H1 (cell line): Measurements from ENCODE around the gene C2orf80. TPM values are rescaled to one million over a fixed set of nuclear protein-coding genes. Genes with fewer than 3 reads are reported as not detected.

Experiments used
- CTCF ChIA-PET: fragments of 300-600 bp; sonication (Branson Sonifier 250); formaldehyde crosslinking; loops from one replicate; lab custom pipeline; 2021; ENCODE audit not compliant: partially characterized antibody; lab: Charles Lee
- POLR2A ChIA-PET: fragments of 300-600 bp; sonication (Branson Sonifier 250); formaldehyde crosslinking; loops from one replicate; lab custom pipeline; 2021; ENCODE audit warnings: inconsistent platforms; ENCODE audit not compliant: partially characterized antibody; lab: Charles Lee
- DNase-seq, 2 experiments: peaks; one replicate each; pipeline versions ENCODE4 v3.0.0 to v3.0.0-alpha.2; 2010 to 2022; ENCODE audit warnings: low spot score in 2 of 2, low read depth in 1 of 2, mixed read lengths in 1 of 2
- FAIRE-seq: peaks from 2 replicates; lab custom pipeline; 2011; peaks lifted over from hg19 to GRCh38; lab: Jason Lieb, UNC
- H2AFZ ChIP-seq: 2 replicates; pipeline ENCODE4 v1.8.1; 2012; ENCODE audit warnings: low read length, inconsistent platforms
- H2AK5ac ChIP-seq: 2 replicates; pipeline ENCODE4 v1.6.1; 2013; ENCODE audit warnings: low read depth, low read length
- H2BK120ac ChIP-seq: replicated peaks from 2 replicates; pipeline ENCODE3; 2013; ENCODE audit warnings: low read depth, low read length, inconsistent platforms
- H2BK12ac ChIP-seq: 2 replicates; pipeline ENCODE4 v1.6.1; 2013; ENCODE audit warnings: low read depth, low read length
- H2BK15ac ChIP-seq: 2 replicates; pipeline ENCODE4 v1.6.1; 2013; ENCODE audit warnings: low read length
- H2BK20ac ChIP-seq: 2 replicates; pipeline ENCODE4 v1.6.1; 2013; ENCODE audit warnings: low read length
- H2BK5ac ChIP-seq: 2 replicates; pipeline ENCODE4 v1.6.1; 2013; ENCODE audit warnings: low read depth, low read length
- H3K14ac ChIP-seq: 2 replicates; pipeline ENCODE4 v1.6.1; 2013; ENCODE audit warnings: inconsistent platforms; ENCODE audit not compliant: insufficient read length
- H3K18ac ChIP-seq: 2 replicates; pipeline ENCODE4 v1.6.1; 2013; ENCODE audit warnings: low read length; ENCODE audit errors: extremely low read depth
- H3K23ac ChIP-seq: 2 replicates; pipeline ENCODE4 v1.6.1; 2013; ENCODE audit warnings: inconsistent platforms; ENCODE audit not compliant: insufficient read length
- H3K23me2 ChIP-seq: 2 replicates; pipeline ENCODE4 v1.6.1; 2013; ENCODE audit warnings: low read depth, low read length
- H3K27ac ChIP-seq: 2 replicates; pipeline ENCODE4 v1.6.1; 2011; ENCODE audit warnings: low read depth, low read length, inconsistent platforms
- H3K27me3 ChIP-seq, 4 experiments: replicated peaks in 1 of 4; 1 replicate in 1 of 4; 2 replicates in 3 of 4; pipeline versions ENCODE4 v1.6.1 to v1.8.1; 2011 to 2013; ENCODE audit warnings: low read length in 3 of 4, mild to moderate bottlenecking in 3 of 4, inconsistent platforms in 2 of 4, mixed read lengths in 2 of 4, moderate library complexity in 1 of 4; ENCODE audit not compliant: control insufficient read depth in 3 of 4, insufficient read depth in 3 of 4; ENCODE audit errors: extremely low read depth in 1 of 4
- H3K36me3 ChIP-seq, 4 experiments: 2 replicates each; pipeline versions ENCODE4 v1.6.1 to v1.8.1; 2011 to 2013; ENCODE audit warnings: mild to moderate bottlenecking in 4 of 4, low read length in 3 of 4, moderate library complexity in 2 of 4, control low read depth in 1 of 4, inconsistent platforms in 1 of 4; ENCODE audit not compliant: insufficient read depth in 4 of 4, control insufficient read depth in 2 of 4
- H3K4ac ChIP-seq: replicated peaks from 2 replicates; pipeline ENCODE3; 2013; ENCODE audit warnings: low read length, low read depth, mixed read lengths, inconsistent platforms; ENCODE audit not compliant: insufficient read length
- H3K4me1 ChIP-seq, 4 experiments: replicated peaks in 1 of 4; 1 replicate in 1 of 4; 2 replicates in 3 of 4; pipeline versions ENCODE4 v1.6.1 to v1.8.1; 2011 to 2013; ENCODE audit warnings: low read length in 3 of 4, inconsistent platforms in 2 of 4, mixed read lengths in 1 of 4; ENCODE audit not compliant: insufficient read depth in 4 of 4, control insufficient read depth in 3 of 4
- H3K4me2 ChIP-seq, 2 experiments: 2 replicates each; pipeline versions ENCODE4 v1.6.1 to v1.8.1; 2011 to 2013; ENCODE audit warnings: low read depth in 2 of 2, low read length in 2 of 2, control low read depth in 1 of 2, inconsistent platforms in 1 of 2, mild to moderate bottlenecking in 1 of 2; ENCODE audit not compliant: insufficient read depth in 1 of 2
- H3K4me3 ChIP-seq, 4 experiments: fragments of 200-600, 300-600 bp in 1 of 4; sonication (generic), shearing (Covaris generic), sonication (Bioruptor Twin) in 1 of 4; 2 replicates each; pipeline versions ENCODE4 v1.5.1 to v1.8.1; 2011 to 2016; ENCODE audit warnings: low read length in 4 of 4, low read depth in 3 of 4, control low read depth in 2 of 4, inconsistent platforms in 2 of 4, mild to moderate bottlenecking in 2 of 4, mixed read lengths in 1 of 4, moderate library complexity in 1 of 4; ENCODE audit not compliant: insufficient read depth in 2 of 4; ENCODE audit errors: extremely low read depth in 1 of 4
- H3K56ac ChIP-seq: replicated peaks from 2 replicates; pipeline ENCODE3; 2013; ENCODE audit warnings: low read depth, mild to moderate bottlenecking, mixed read lengths, low read length, inconsistent platforms; ENCODE audit not compliant: insufficient read length
- H3K79me1 ChIP-seq: 2 replicates; pipeline ENCODE4 v1.6.1; 2013; ENCODE audit warnings: low read depth, low read length, control low read depth
- H3K79me2 ChIP-seq, 2 experiments: 2 replicates each; pipeline versions ENCODE4 v1.6.1 to v1.8.1; 2012 to 2013; ENCODE audit warnings: low read length in 2 of 2, mild to moderate bottlenecking in 2 of 2, inconsistent platforms in 1 of 2; ENCODE audit not compliant: insufficient read depth in 2 of 2, control insufficient read depth in 1 of 2
- H3K9ac ChIP-seq, 4 experiments: replicated peaks in 1 of 4; 1 replicate in 1 of 4; 2 replicates in 3 of 4; pipeline versions ENCODE4 v1.6.1 to v1.8.1; 2011 to 2013; ENCODE audit warnings: low read depth in 3 of 4, low read length in 3 of 4, control low read depth in 2 of 4, mild to moderate bottlenecking in 2 of 4, moderate library complexity in 2 of 4, inconsistent platforms in 1 of 4; ENCODE audit errors: extremely low read depth in 1 of 4
- H3K9me3 ChIP-seq, 2 experiments: 2 replicates each; pipeline versions ENCODE4 v1.6.1 to v1.8.1; 2012 to 2013; ENCODE audit warnings: mild to moderate bottlenecking in 2 of 2, moderate library complexity in 2 of 2, control low read depth in 1 of 2, inconsistent platforms in 1 of 2, low read depth in 1 of 2, low read length in 1 of 2, mixed read lengths in 1 of 2; ENCODE audit not compliant: insufficient read depth in 2 of 2
- H4K20me1 ChIP-seq, 2 experiments: replicated peaks in 1 of 2; 2 replicates each; pipeline versions ENCODE3 to v1.8.1; 2011 to 2013; ENCODE audit warnings: inconsistent platforms in 2 of 2, low read length in 2 of 2, mild to moderate bottlenecking in 1 of 2; ENCODE audit not compliant: insufficient read depth in 2 of 2, control insufficient read depth in 1 of 2
- H4K5ac ChIP-seq: 2 replicates; pipeline ENCODE4 v1.6.1; 2013; ENCODE audit warnings: low read length, low read depth, mixed read lengths, inconsistent platforms; ENCODE audit not compliant: insufficient read length
- H4K8ac ChIP-seq: 2 replicates; pipeline ENCODE4 v1.8.0; 2013; ENCODE audit warnings: mild to moderate bottlenecking, moderate library complexity, low read length, inconsistent platforms; ENCODE audit not compliant: insufficient read depth; ENCODE audit errors: extremely low read depth
- H4K91ac ChIP-seq: replicated peaks from 2 replicates; pipeline ENCODE3; 2013; ENCODE audit warnings: low read length, mixed read lengths, inconsistent platforms; ENCODE audit not compliant: insufficient read length
- MAX ChIP-seq: IDR thresholded peaks from 2 replicates; pipeline ENCODE4 v1.6.1; 2012; ENCODE audit warnings: inconsistent platforms
- RXRA ChIP-seq: IDR thresholded peaks from 2 replicates; pipeline ENCODE4 v1.6.1; 2011; ENCODE audit warnings: low read depth, mild to moderate bottlenecking, low read length, moderate library complexity; ENCODE audit not compliant: insufficient read depth
- SP1 ChIP-seq: IDR thresholded peaks from 2 replicates; pipeline ENCODE4 v1.6.1; 2011; ENCODE audit warnings: low read depth, low read length
- TCF12 ChIP-seq: IDR thresholded peaks from 2 replicates; pipeline ENCODE4 v1.6.1; 2011; ENCODE audit warnings: low read depth, mild to moderate bottlenecking, low read length
- YY1 ChIP-seq: IDR thresholded peaks from 2 replicates; pipeline ENCODE4 v1.6.1; 2011; ENCODE audit warnings: low read depth, mild to moderate bottlenecking, low read length
- WGBS, 2 experiments: shearing (Covaris generic) in 1 of 2; methylation state at CpG; one replicate each; pipeline versions ENCODE4 v1.1.6 to v1.1.7; 2013 to 2015; ENCODE audit warnings: low lambda C conversion rate in 2 of 2, mixed read lengths in 2 of 2, inconsistent platforms in 1 of 2, low coverage in 1 of 2, missing lambda C conversion rate in 1 of 2; ENCODE audit not compliant: insufficient replicate concordance in 2 of 2, insufficient coverage in 1 of 2, insufficient read length in 1 of 2; ENCODE audit errors: extremely low coverage in 1 of 2, missing lambda C conversion rate in 1 of 2; 5-methylcytosine and 5-hydroxymethylcytosine counted together
- polyA plus RNA-seq, 7 experiments: library from polyadenylated mRNA; depleted of rRNA in 3 of 7; stranded (reverse) in 5 of 7; unstranded in 2 of 7; fragments of >200 nt in 5 of 7; fragments of 200-250 nt in 2 of 7; gene quantifications; 1 replicate in 5 of 7; 2 replicates in 1 of 7; 4 replicates in 1 of 7; pipeline versions ENCODE4 v1.2.1 to v1.2.3, GENCODE V29; 2011 to 2013; ENCODE audit warnings: missing spikeins in 2 of 7, mixed read lengths in 2 of 7
- total RNA-seq: library from RNA; stranded (reverse); fragmentation: NEBNext Ultra II Directional; extraction: Animal tissue kit (Norgen Biotek cat#: 25700); gene quantifications from 2 replicates; pipeline ENCODE4 v1.2.1, GENCODE V29; 2021

The C2orf80 gene
- total and polyA plus RNA-seq, 2 of the 8 experiments (the other 6 are each of a cell fraction or from before 2014, with no cell fraction given), result 0.97 to 1.1 TPM

GRCh38 chr2:208204166-208204565 lies 14.3 kb upstream of the C2orf80 start:
- 87% methylated on average over 5 of the region's 5 CpGs; no CpG with 5 or more reads in 1 of the 2 experiments for WGBS, 2 experiments
- Histone ChIP-seq H3K4me1 (no peaks in the 10 kb centered on the region), H3K56ac (no peak overlapping the region), H4K20me1 (no peaks in the 10 kb centered on the region), H2BK20ac (no peak overlapping the region), H3K36me3 (no peaks in the 10 kb centered on the region), H3K4me2 (no peak overlapping the region), H3K9me3 (no peaks in the 10 kb centered on the region), H4K91ac (no peak overlapping the region), H3K27ac (no peak overlapping the region), H3K4me3 (no peak overlapping the region), H2BK12ac (no peak overlapping the region), H3K79me2 (no peaks in the 10 kb centered on the region), H2BK15ac (no peak overlapping the region), H3K4ac (no peak overlapping the region), H3K18ac (no peak overlapping the region), H3K79me1 (no peaks in the 10 kb centered on the region), H3K23ac (no peak overlapping the region), H3K23me2 (no peaks in the 10 kb centered on the region; the same call in 1 of the 2 replicates), H4K8ac (no peak overlapping the region), H2BK5ac (no peak overlapping the region), H2AFZ (no peak overlapping the region), H4K5ac (no peak overlapping the region), H3K27me3 (no peaks in the 10 kb centered on the region), H3K14ac (no peak overlapping the region), H3K9ac (no peak overlapping the region), H2AK5ac (no peak overlapping the region), H2BK120ac (no peak overlapping the region)
- TF ChIP-seq SP1 (no peak), YY1 (no peak), TCF12 (no peak), RXRA (no peak), MAX (no peak)
- CTCF ChIA-PET, result interaction anchor here (1.3 to 1.7 kb wide), 2 partner anchors 10 to 28 kb away, joined by 3 to 9 read pairs; no protein-coding TSS in a partner anchor
- no peak for FAIRE-seq
- DNase-seq, result no peak
- POLR2A ChIA-PET, result interaction anchor here (0.9 kb wide), 1 partner anchor 29 kb away, joined by 3 read pairs; no protein-coding TSS in a partner anchor
